Activated naive CD8-positive, alpha-beta T cell (primary cell): ENCODE measurements around the gene NKX3-2.

Experiments
- H3K27ac Mint-ChIP-seq: one replicate; pipeline ENCODE4 v1.8.0; 2021; ENCODE audit warnings: mixed read lengths
- H3K27me3 Mint-ChIP-seq: one replicate; pipeline ENCODE4 v1.8.0; 2021; ENCODE audit warnings: mixed read lengths
- H3K36me3 Mint-ChIP-seq: one replicate; pipeline ENCODE4 v1.8.0; 2021; ENCODE audit warnings: mixed read lengths
- H3K4me1 Mint-ChIP-seq: one replicate; pipeline ENCODE4 v1.8.0; 2021; ENCODE audit warnings: low read depth, mixed read lengths
- H3K4me3 Mint-ChIP-seq: one replicate; pipeline ENCODE4 v1.8.0; 2021; ENCODE audit warnings: mild to moderate bottlenecking, mixed read lengths
- H3K9me3 Mint-ChIP-seq: one replicate; pipeline ENCODE4 v1.8.0; 2021; ENCODE audit warnings: low read depth, mixed read lengths

NKX3-2 gene

GRCh38 chr4:13529128-13529919 lies 15.0 kb downstream of the NKX3-2 start:
- Mint-ChIP-seq H3K9me3 (no peaks in the 10 kb centered on the region), H3K27me3 (peaks cover 54% of the 10 kb centered on the region), H3K27ac (peak overlapping the region; percentile 72), H3K36me3 (peaks cover 2% of the 10 kb centered on the region), H3K4me1 (peaks cover 39% of the 10 kb centered on the region), H3K4me3 (peak overlapping the region; percentile 66)

DNA sequence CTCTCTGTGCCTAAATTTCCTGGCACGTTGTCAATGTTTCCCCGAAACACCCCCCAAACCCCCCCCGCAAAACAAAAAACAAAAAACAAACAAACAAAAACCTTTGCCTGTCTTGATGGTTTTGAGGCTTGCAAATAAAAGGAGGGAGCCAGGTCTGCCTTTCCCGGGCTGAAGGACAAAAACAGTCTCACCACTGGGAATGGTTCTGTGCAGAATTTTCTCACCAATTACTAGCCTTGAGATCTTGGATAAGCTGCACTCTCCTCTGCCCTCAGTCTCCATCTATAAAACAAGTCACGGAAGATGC lies 15.5 kb downstream of the NKX3-2 start:
- peaks cover 34% of the 10 kb centered on the region for H3K4me1 Mint-ChIP-seq
- peak overlapping the region; percentile 72 for H3K27ac Mint-ChIP-seq
- peak overlapping the region; percentile 66 for H3K4me3 Mint-ChIP-seq
- no peaks in the 10 kb centered on the region for H3K9me3 Mint-ChIP-seq
- peaks cover 54% of the 10 kb centered on the region for H3K27me3 Mint-ChIP-seq
- H3K36me3 Mint-ChIP-seq: peaks cover 2% of the 10 kb centered on the region

DNA sequence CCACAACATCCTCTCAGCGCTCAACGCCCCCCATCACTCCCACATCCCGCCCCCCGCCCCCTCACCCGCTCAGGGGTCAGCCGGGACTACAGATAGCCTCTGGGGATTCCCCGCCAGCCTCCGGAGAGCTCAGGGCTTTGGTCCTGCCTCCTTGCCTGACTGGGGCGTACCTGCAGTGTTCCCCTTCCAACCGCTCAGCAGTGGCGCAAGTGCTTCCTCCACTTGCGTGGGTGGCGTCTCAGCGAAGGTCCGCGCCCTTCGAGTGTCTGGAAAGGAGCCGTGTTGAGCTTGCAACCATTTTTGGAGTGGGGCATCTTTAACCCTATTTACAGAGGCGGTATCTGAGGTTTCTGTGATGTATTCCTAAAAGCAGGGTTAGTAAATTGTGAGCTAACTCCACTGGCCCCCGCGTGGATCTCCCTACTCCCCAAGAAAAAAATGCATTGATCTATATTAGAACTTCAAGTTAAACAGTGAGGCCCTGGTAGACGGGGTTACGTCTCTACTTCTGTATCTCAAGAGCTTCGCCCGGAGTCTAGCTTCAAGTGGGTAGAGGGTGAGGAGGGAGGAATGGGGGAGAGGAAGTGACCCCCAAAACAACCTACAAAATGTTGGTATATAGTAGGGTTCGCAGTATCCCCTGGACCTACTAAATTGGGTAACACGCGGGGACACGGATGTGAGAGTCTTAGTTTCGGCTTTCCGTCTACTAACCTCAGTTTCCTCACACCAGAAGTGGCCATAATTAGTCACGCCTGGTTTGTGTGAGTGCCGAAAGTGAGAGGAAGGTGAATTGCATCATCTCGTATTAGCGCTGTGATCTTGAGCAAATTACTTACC lies 16.1 kb downstream of the NKX3-2 start:
- Mint-ChIP-seq H3K36me3 (peaks cover 2% of the 10 kb centered on the region), H3K9me3 (no peaks in the 10 kb centered on the region), H3K4me1 (peaks cover 37% of the 10 kb centered on the region), H3K27me3 (peaks cover 52% of the 10 kb centered on the region), H3K27ac (peak overlapping the region; percentile 72), H3K4me3 (peak overlapping the region; percentile 66)

- H3K9me3 Mint-ChIP-seq: no peaks in the 10 kb centered on the region
- H3K4me1 Mint-ChIP-seq: peaks cover 41% of the 10 kb centered on the region
- H3K4me3 Mint-ChIP-seq: peak overlapping the region; percentile 73
- H3K27ac Mint-ChIP-seq: no peak overlapping the region
- peaks cover 53% of the 10 kb centered on the region for H3K27me3 Mint-ChIP-seq
- peaks cover 2% of the 10 kb centered on the region for H3K36me3 Mint-ChIP-seq
Measured at GRCh38 chr4:13527192-13527980, 16.9 kb downstream of the NKX3-2 start.

GRCh38 chr4:13526658-13527057 lies 17.6 kb downstream of the NKX3-2 start:
- peaks cover 55% of the 10 kb centered on the region for H3K27me3 Mint-ChIP-seq
- peaks cover 2% of the 10 kb centered on the region for H3K36me3 Mint-ChIP-seq
- no peak overlapping the region for H3K27ac Mint-ChIP-seq
- H3K4me1 Mint-ChIP-seq: peaks cover 43% of the 10 kb centered on the region
- no peaks in the 10 kb centered on the region for H3K9me3 Mint-ChIP-seq
- no peak overlapping the region for H3K4me3 Mint-ChIP-seq

DNA sequence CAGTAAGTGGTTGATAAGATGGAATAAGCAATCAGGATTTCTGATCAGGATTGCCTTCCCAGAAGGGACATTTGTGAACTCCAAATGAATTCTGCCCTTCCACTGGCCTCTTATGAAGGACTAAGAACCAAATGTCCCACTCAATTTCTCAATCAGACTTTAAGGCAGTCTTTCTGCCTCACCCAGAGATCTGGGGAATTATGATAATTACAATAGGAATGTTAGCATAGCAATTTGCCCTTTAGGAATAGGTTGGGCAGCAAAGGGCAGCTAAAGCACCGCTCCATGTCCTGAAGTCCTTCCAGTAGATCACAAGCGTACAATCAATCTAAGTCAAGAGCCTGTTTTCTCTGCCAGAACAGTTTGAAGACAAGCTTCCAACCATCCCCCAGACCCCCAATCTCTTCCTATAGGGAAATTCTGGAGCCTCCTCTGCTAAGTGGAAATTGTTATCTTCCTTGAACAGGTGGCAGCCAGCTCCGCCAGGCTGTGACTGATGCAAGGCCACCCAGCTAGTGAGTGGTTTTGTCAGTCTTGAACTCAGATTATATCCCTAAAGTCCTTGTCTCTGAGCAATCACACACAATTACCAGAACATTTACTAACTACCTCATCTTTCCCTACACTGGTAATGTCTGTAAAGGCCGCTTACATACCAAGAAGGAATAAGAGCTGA lies 18.6 kb downstream of the NKX3-2 start:
- H3K4me3 Mint-ChIP-seq: no peak overlapping the region
- H3K9me3 Mint-ChIP-seq: no peaks in the 10 kb centered on the region
- peaks cover 37% of the 10 kb centered on the region for H3K4me1 Mint-ChIP-seq
- peaks cover 2% of the 10 kb centered on the region for H3K36me3 Mint-ChIP-seq
- no peak overlapping the region for H3K27ac Mint-ChIP-seq
- peaks cover 52% of the 10 kb centered on the region for H3K27me3 Mint-ChIP-seq

DNA sequence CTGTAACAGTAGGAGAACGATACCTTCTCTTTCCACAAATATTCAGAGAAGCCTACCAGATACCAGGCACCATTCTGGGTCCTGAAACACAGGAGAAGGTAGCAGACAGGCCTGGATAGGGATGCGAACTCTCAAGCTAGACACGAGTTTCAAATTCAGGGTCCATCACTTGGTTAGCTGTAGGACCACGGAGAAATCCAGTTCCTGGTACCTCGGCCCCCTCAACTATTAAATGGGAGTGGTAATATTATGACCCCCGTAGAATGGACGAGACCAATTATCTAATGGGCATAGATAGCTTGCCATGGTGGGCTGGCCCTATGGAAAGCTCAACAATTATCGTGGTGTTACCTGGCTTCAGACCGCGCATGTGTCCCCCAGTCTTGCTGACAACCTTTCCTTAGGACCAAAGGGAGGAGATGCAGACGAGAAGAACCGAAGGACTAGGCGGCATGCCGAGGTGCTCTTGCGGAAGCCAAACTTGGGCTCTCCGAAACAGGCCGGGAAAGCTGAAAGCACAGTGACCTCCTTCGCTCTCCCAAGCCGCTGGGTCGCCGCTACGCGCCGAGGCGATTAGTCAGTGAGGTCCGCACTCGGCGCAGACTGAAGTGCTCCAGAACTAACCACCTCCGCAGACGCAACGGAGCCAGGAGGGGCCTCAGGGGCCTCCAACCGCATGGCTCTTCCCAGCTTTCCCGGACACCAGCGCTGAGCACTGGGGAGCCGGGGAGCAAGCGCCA lies 19.6 kb downstream of the NKX3-2 start:
- Mint-ChIP-seq H3K36me3 (peaks cover 2% of the 10 kb centered on the region), H3K9me3 (no peaks in the 10 kb centered on the region), H3K4me3 (no peak overlapping the region), H3K4me1 (peaks cover 30% of the 10 kb centered on the region), H3K27me3 (peaks cover 51% of the 10 kb centered on the region), H3K27ac (no peak overlapping the region)

DNA sequence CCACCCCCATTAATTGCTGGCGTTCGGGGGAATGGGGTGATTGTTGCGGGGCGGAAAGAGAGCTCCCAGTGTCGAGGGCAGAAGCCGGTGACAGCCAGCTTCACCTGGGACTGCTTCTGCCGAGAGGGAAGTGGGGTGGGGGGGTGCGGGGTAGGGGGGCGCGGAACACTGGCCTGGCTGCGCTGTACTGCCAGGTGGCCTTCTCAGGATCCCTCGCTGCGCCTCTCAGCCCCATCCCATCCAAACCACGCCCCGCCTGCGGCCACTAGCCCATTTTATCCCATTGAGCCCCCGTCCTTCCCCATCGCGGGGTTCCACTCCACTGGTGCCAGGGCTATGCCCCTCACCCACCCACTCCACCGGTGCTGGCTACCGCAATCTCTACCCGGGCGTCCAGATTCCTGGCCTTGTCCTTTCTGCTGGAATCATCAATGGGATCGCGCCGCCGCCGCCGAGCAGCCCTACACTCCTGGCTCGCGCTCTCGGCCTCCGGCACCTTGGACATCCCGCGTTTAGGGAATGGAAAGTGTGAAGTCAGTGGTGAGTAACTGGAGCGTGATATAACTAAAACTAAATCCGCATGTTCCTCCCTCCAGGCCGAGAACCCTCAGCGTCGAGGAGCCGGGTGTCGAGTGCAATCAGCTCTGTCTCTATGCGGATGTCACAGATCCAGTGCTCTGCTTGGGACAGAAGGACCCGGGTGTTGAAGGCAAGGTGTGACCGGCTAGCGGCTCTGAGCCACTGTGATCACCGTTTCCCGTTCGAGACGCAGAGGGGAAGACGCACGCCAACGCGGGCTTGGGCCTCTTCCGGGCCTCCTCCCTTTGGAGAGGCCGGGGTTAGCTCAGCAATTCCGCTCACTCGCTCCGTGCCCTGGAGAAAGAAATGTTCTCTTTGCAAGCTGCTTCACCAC lies 20.5 kb downstream of the NKX3-2 start:
- no peaks in the 10 kb centered on the region for H3K9me3 Mint-ChIP-seq
- peaks cover 1% of the 10 kb centered on the region for H3K36me3 Mint-ChIP-seq
- no peak overlapping the region for H3K27ac Mint-ChIP-seq
- peaks cover 49% of the 10 kb centered on the region for H3K27me3 Mint-ChIP-seq
- peaks cover 22% of the 10 kb centered on the region for H3K4me1 Mint-ChIP-seq
- no peak overlapping the region for H3K4me3 Mint-ChIP-seq

DNA sequence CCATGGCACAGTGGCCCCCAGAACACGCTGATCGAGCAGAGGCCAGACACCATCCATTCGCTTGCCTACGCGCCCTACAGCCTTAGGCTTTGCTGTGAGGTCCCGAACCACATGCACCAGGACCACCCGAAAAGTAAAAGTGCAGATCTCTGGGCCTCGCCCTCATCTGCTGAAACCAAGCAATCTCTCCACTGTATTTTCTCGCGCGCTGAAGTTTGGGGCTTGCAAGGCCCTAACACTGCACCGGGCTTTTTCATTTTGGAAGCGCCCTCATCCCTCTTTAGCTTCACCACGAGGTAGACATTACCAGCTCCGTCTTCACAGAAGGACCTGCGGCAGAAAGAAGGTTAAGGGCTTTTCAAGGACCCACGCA lies 21.2 kb downstream of the NKX3-2 start:
- peak overlapping the region; percentile 8 for H3K27ac Mint-ChIP-seq

DNA sequence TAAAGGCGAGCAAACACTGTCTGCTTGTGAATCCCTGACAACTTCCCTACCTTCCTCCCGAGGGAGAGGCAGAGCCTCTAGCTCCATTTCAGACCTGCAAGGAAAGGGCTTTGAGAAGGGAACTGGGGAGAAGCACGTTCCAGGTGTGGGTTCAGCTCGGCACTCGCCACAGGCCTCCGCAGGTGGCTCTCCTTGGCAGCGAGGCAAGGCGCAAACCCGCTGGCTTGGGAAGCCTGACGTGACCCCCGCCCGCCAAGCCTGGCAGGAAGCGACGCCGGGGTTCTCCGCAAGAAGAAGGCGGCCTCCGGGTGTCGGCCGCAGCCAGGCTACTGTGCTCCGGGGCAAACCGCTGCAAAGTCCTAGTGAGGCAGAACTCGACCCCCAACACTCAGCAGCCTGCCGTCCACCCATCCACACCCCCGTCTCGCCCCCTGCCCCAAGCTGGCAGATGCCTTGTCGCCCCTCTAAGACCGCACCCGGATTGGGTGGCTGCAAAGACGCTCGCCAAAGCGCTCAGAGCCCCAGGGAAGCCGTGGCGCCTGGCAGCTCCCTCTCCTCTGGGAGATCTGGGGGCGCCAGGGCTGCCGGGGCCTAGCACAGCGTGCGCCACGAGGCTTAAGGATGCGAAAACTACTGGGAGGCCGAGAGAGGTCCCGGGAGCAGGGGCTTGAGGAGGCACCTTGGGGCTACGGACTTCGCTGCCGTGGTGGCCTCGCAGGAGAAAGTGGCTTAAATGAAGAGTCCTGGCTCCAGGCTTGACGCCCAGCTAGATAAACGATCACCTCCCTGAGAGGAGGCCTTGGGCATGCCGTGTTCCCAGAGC lies 21.8 kb downstream of the NKX3-2 start:
- Mint-ChIP-seq H3K4me3 (peak overlapping the region; percentile 57), H3K27ac (no peak overlapping the region), H3K36me3 (no peaks in the 10 kb centered on the region), H3K27me3 (peaks cover 43% of the 10 kb centered on the region), H3K4me1 (peaks cover 13% of the 10 kb centered on the region), H3K9me3 (no peaks in the 10 kb centered on the region)

More for the DNA sequence above, 21.2 kb downstream of the NKX3-2 start:
- Mint-ChIP-seq H3K27me3 (peaks cover 43% of the 10 kb centered on the region), H3K4me3 (peak overlapping the region; percentile 57), H3K4me1 (peaks cover 14% of the 10 kb centered on the region), H3K9me3 (no peaks in the 10 kb centered on the region), H3K36me3 (no peaks in the 10 kb centered on the region)

- Mint-ChIP-seq H3K27ac (no peak overlapping the region), H3K9me3 (no peaks in the 10 kb centered on the region), H3K36me3 (no peaks in the 10 kb centered on the region), H3K4me1 (peaks cover 9% of the 10 kb centered on the region), H3K27me3 (peaks cover 36% of the 10 kb centered on the region), H3K4me3 (no peak overlapping the region)
Measured at GRCh38 chr4:13521047-13521446, 23.3 kb downstream of the NKX3-2 start.

- no peaks in the 10 kb centered on the region for H3K9me3 Mint-ChIP-seq
- H3K27ac Mint-ChIP-seq: no peak overlapping the region
- H3K4me3 Mint-ChIP-seq: no peak overlapping the region
- H3K27me3 Mint-ChIP-seq: peaks cover 20% of the 10 kb centered on the region
- no peaks in the 10 kb centered on the region for H3K4me1 Mint-ChIP-seq
- H3K36me3 Mint-ChIP-seq: no peaks in the 10 kb centered on the region
Measured at GRCh38 chr4:13516315-13516860, 27.9 kb downstream of the NKX3-2 start.
